Measurements from ENCODE around the gene COL8A2.

DNA sequence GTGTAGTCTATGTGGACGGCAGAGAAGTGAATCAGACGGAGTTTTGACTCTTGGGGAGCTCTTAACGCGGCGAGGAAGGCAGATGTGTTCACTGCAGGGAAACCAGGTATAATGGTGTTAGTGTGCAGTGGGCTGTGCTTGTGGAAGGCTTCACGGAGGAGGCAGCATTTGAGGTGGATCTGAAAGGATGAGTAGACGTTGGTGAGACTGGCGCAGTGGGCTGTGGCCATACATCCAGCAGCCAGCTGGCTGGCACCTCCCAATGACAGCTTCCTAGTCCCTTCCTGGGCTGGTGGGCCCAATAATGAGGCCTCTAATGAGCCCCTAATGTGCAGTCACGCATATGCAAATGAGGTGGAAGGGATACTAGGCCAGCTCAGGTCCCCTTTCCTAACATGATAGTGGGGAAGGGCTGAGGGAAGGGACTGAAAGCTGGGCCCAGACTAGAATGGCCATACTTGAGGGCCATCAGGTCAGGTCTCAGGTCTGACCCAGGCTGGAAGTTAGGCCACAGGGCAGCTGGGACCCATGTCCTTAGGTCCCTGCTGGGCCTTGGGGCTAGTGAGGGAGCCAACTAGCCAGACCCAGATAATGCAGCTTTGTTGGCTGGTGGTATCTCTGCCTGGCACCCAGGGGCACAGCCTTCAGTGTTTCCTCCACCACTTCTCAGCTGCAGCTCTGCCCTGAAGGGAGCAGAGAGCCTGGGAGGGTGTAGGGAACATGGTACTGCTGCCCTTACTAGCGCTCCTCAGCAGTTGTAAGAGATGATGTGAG is 34.8 kb upstream of the COL8A2 start:
- TF ChIP-seq EZH2 (IDR thresholded peaks at IDR 0.05; ENCODE audit: borderline replicate concordance, low read length), result no peak
- TF ChIP-seq, protein P1, sequence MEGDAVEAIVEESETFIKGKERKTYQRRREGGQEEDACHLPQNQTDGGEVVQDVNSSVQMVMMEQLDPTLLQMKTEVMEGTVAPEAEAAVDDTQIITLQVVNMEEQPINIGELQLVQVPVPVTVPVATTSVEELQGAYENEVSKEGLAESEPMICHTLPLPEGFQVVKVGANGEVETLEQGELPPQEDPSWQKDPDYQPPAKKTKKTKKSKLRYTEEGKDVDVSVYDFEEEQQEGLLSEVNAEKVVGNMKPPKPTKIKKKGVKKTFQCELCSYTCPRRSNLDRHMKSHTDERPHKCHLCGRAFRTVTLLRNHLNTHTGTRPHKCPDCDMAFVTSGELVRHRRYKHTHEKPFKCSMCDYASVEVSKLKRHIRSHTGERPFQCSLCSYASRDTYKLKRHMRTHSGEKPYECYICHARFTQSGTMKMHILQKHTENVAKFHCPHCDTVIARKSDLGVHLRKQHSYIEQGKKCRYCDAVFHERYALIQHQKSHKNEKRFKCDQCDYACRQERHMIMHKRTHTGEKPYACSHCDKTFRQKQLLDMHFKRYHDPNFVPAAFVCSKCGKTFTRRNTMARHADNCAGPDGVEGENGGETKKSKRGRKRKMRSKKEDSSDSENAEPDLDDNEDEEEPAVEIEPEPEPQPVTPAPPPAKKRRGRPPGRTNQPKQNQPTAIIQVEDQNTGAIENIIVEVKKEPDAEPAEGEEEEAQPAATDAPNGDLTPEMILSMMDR (IDR thresholded peaks at IDR 0.05; ENCODE audit: low read length), result no peak

Measured in OCI-LY1 (cell line).